HG03060 (cell line): ENCODE data around the gene OR8J3.
"Not testable (repeated sequence)": the region's sequence is repeated elsewhere in the genome, so short reads cannot be mapped to it uniquely, and the experiment has no call there.

Experiments
- ATAC-seq: cut with Tn5 transposase; IDR thresholded peaks from one replicate; pipeline ENCODE4 v1.9.1; 2021; ENCODE audit warnings: low read depth, moderate number of reproducible peaks; ENCODE audit not compliant: unreplicated experiment

Gene OR8J3

GRCh38 chr11:56140151-56140661, at the start of gene OR8J3:
Gene OR8J3 (minus strand): TSS chr11:56140201. CDS start chr11:56137718, 2,483 bp downstream.
- ATAC-seq = no peak

GRCh38 chr11:56188602-56189001, 48.6 kb upstream of the OR8J3 start:
- no peak for ATAC-seq

- no peak for ATAC-seq
Measured at GRCh38 chr11:56183459-56183858, 43.5 kb upstream of the OR8J3 start.

- no peak for ATAC-seq
Measured at GRCh38 chr11:56176318-56176717, 36.3 kb upstream of the OR8J3 start, which contains the start of gene OR5J2. Gene OR5J2 (plus strand): TSS chr11:56176618. CDS start chr11:56176618, 0 bp downstream.

- ATAC-seq = no peak
Measured at GRCh38 chr11:56172256-56172830, 32.3 kb upstream of the OR8J3 start.

GRCh38 chr11:56163804-56164203, 23.8 kb upstream of the OR8J3 start:
- ATAC-seq = no peak

- ATAC-seq = no peak
Measured at GRCh38 chr11:56160217-56160616, 20.2 kb upstream of the OR8J3 start, which contains the start of gene OR8K5. Gene OR8K5 (minus strand): TSS chr11:56160317. CDS start chr11:56160317, 0 bp downstream.

GRCh38 chr11:56152333-56152732, 12.3 kb upstream of the OR8J3 start:
- ATAC-seq = no peak

GRCh38 chr11:56151376-56151775, 11.4 kb upstream of the OR8J3 start:
- no peak for ATAC-seq

GRCh38 chr11:56143681-56144080, 3.7 kb upstream of the OR8J3 start:
- not testable (repeated sequence) for ATAC-seq

- ATAC-seq = no peak
Measured at GRCh38 chr11:56122073-56122472, 17.9 kb downstream of the OR8J3 start, which contains the start of gene OR8H3. Gene OR8H3 (plus strand): TSS chr11:56122373. CDS start chr11:56122373, 0 bp downstream.

- no peak for ATAC-seq
Measured at GRCh38 chr11:56103210-56103737, 36.7 kb downstream of the OR8J3 start, which contains the start of gene OR8H2. Gene OR8H2 (plus strand): TSS chr11:56103687. CDS start chr11:56105043, 1,356 bp downstream.

GRCh38 chr11:56093008-56093407, 47.0 kb downstream of the OR8J3 start, which contains the start of gene OR8I2:
Gene OR8I2 (plus strand): TSS chr11:56093308. CDS start chr11:56093308, 0 bp downstream.
- no peak for ATAC-seq

- no peak for ATAC-seq
Measured at GRCh38 chr11:56089697-56090096, 50.3 kb downstream of the OR8J3 start.
